CD14-positive monocyte (primary cell): Measurements from ENCODE around the gene GFM1. TPM values are rescaled to one million over a fixed set of nuclear protein-coding genes. Genes with fewer than 3 reads are reported as not detected.

Source experiments
- DNase-seq, 3 donors: peaks; one replicate each; pipeline ENCODE4 v3.0.0-alpha.2; 2011 to 2022
- H2AFZ ChIP-seq: 2 replicates; pipeline ENCODE4 v1.6.0; 2012; ENCODE audit warnings: mild to moderate bottlenecking, low read depth, low read length, inconsistent platforms; ENCODE audit not compliant: insufficient read depth, poor library complexity, severe bottlenecking
- H3K27ac ChIP-seq, 2 donors: 1 replicate in 1 of 2; 2 replicates in 1 of 2; pipeline ENCODE4 v1.5.1; 2012 to 2013; ENCODE audit warnings: low read length in 2 of 2, control low read depth in 1 of 2, inconsistent platforms in 1 of 2, low read depth in 1 of 2, mild to moderate bottlenecking in 1 of 2
- H3K27me3 ChIP-seq, 2 donors: one replicate each; pipeline versions ENCODE4 v1.6.0 to v1.6.1; 2011 to 2013; ENCODE audit warnings: low read length in 2 of 2; ENCODE audit not compliant: control insufficient read depth in 2 of 2, insufficient read depth in 2 of 2
- H3K36me3 ChIP-seq, 2 donors: replicated peaks in 1 of 2; 1 replicate in 1 of 2; 2 replicates in 1 of 2; pipeline versions ENCODE4 v1.5.1 to v1.6.1; 2012 to 2013; ENCODE audit warnings: low read length in 2 of 2, control low read depth in 1 of 2, inconsistent platforms in 1 of 2, mild to moderate bottlenecking in 1 of 2; ENCODE audit not compliant: insufficient read depth in 2 of 2, control insufficient read depth in 1 of 2
- H3K4me1 ChIP-seq, 2 donors: 1 replicate in 1 of 2; 2 replicates in 1 of 2; pipeline versions ENCODE4 v1.5.1 to v1.6.1; 2012 to 2013; ENCODE audit warnings: low read length in 2 of 2, control low read depth in 1 of 2, inconsistent platforms in 1 of 2, mild to moderate bottlenecking in 1 of 2, moderate library complexity in 1 of 2; ENCODE audit not compliant: insufficient read depth in 2 of 2, control insufficient read depth in 1 of 2
- H3K4me2 ChIP-seq: replicated peaks from 2 replicates; pipeline ENCODE3; 2012; ENCODE audit warnings: low read length, moderate library complexity, mild to moderate bottlenecking; ENCODE audit not compliant: poor library complexity, severe bottlenecking; ENCODE audit errors: extremely low read depth
- H3K4me3 ChIP-seq, 3 experiments: fragments of 200-600 bp in 1 of 3; sonication (generic) in 1 of 3; replicated peaks in 1 of 3; 1 replicate in 2 of 3; 2 replicates in 1 of 3; pipeline ENCODE4 v1.5.1; 2011 to 2013; ENCODE audit warnings: low read length in 3 of 3, mild to moderate bottlenecking in 3 of 3, control low read depth in 2 of 3, low read depth in 2 of 3, inconsistent platforms in 1 of 3, moderate library complexity in 1 of 3
- H3K79me2 ChIP-seq: 2 replicates; pipeline ENCODE4 v1.6.0; 2012; ENCODE audit warnings: mild to moderate bottlenecking, control low read depth, inconsistent platforms, low read length, moderate library complexity; ENCODE audit not compliant: insufficient read depth
- H3K9ac ChIP-seq: 2 replicates; pipeline ENCODE4 v1.6.0; 2017; ENCODE audit warnings: low read length, mild to moderate bottlenecking; ENCODE audit not compliant: insufficient read depth, poor library complexity, severe bottlenecking
- H3K9me3 ChIP-seq, 2 donors: replicated peaks in 1 of 2; 1 replicate in 1 of 2; 2 replicates in 1 of 2; pipeline versions ENCODE4 v1.5.1 to v1.6.1; 2012 to 2013; ENCODE audit warnings: low read length in 2 of 2, control low read depth in 1 of 2; ENCODE audit not compliant: control insufficient read depth in 1 of 2, insufficient read depth in 1 of 2
- H4K20me1 ChIP-seq: 2 replicates; pipeline ENCODE4 v1.6.0; 2012; ENCODE audit warnings: mild to moderate bottlenecking, low read length, control low read depth, moderate library complexity; ENCODE audit not compliant: insufficient read depth
- H3K27ac Mint-ChIP-seq, 7 donors: one replicate each; pipeline ENCODE4 v1.8.0; 2020; ENCODE audit warnings: mild to moderate bottlenecking in 7 of 7, mixed read lengths in 7 of 7, moderate library complexity in 6 of 7, inconsistent platforms in 2 of 7
- H3K27me3 Mint-ChIP-seq, 3 donors: one replicate each; pipeline ENCODE4 v1.8.0; 2021 to 2022; ENCODE audit warnings: low read depth in 3 of 3, mild to moderate bottlenecking in 3 of 3, mixed read lengths in 3 of 3, moderate library complexity in 3 of 3, inconsistent platforms in 1 of 3
- H3K36me3 Mint-ChIP-seq, 2 donors: one replicate each; pipeline ENCODE4 v1.8.0; 2020; ENCODE audit warnings: mixed read lengths in 2 of 2, inconsistent platforms in 1 of 2, mild to moderate bottlenecking in 1 of 2
- H3K4me1 Mint-ChIP-seq: one replicate; pipeline ENCODE4 v1.8.0; 2020; ENCODE audit warnings: mild to moderate bottlenecking, mixed read lengths
- H3K4me3 Mint-ChIP-seq, 2 donors: one replicate each; pipeline ENCODE4 v1.8.0; 2020; ENCODE audit warnings: mild to moderate bottlenecking in 2 of 2, mixed read lengths in 2 of 2, moderate library complexity in 1 of 2
- H3K9me3 Mint-ChIP-seq, 7 donors: one replicate each; pipeline ENCODE4 v1.8.0; 2020 to 2022; ENCODE audit warnings: mixed read lengths in 7 of 7, mild to moderate bottlenecking in 6 of 7, moderate library complexity in 6 of 7, inconsistent platforms in 2 of 7
- CTCF ChIP-seq: fragments of 200-600 bp; IDR thresholded peaks from one replicate; pipeline ENCODE4 v1.8.0; 2022; ENCODE audit warnings: antibody characterized with exemption, mild to moderate bottlenecking
- WGBS: methylation state at CpG from one replicate; pipeline ENCODE4 v1.1.5; 2013; ENCODE audit warnings: missing lambda C conversion rate; ENCODE audit not compliant: insufficient coverage; 5-methylcytosine and 5-hydroxymethylcytosine counted together
- intact Hi-C, 2 donors: fragments of 100-400 bp; cut with micrococcal nuclease; formaldehyde crosslinking; loops; one replicate each; pipeline versions ENCODE4 v1.15.0 to v1.15.1; 2023
- polyA plus RNA-seq, 3 donors: library from polyadenylated mRNA; depleted of rRNA in 1 of 3; unstranded in 2 of 3; stranded (reverse) in 1 of 3; fragments of 300-500 nt in 2 of 3; fragments of >200 nt in 1 of 3; fragmentation: Illumina TruSeq in 2 of 3; gene quantifications; 1 replicate in 2 of 3; 2 replicates in 1 of 3; pipeline ENCODE4 v1.2.3, GENCODE V29; 2012 to 2021

Gene GFM1
- polyA plus RNA-seq, 3 donors: 11.2 to 21.3 (median 18.5) TPM

- H3K36me3 Mint-ChIP-seq: peaks cover 45 to 71% of the 10 kb centered on the region in 2 donors
- no CpG with 5 or more reads among the region's 1 CpG for WGBS
These were observed 68.1 kb downstream of the GFM1 start for GRCh38 chr3:158712443-158712842.

GRCh38 chr3:158713094-158713499 is 68.8 kb downstream of the GFM1 start:
- peak overlapping the region in 4 of 7 donors; percentile 12 to 77 (median 64) for H3K27ac Mint-ChIP-seq
- no peaks in the 10 kb centered on the region for H3K9me3 ChIP-seq
- no peak for TF ChIP-seq CTCF
- WGBS: 66% methylated on average over 9 of the region's 9 CpGs
- H3K79me2 ChIP-seq: no peaks in the 10 kb centered on the region
- H3K9me3 Mint-ChIP-seq: peaks cover 0 to 2% (median 0%) of the 10 kb centered on the region in 7 donors
- peak overlapping the region in 1 of 2 donors; percentile 33 for H3K27ac ChIP-seq
- H2AFZ ChIP-seq: no peak overlapping the region
- intact Hi-C loops: no loop called here
- DNase-seq: peak in 2 of 3 donors; percentile 11 to 33
- H3K4me1 ChIP-seq: peaks cover 0 to 17% of the 10 kb centered on the region in 2 donors
- no peak overlapping the region for H3K4me3 Mint-ChIP-seq
- H4K20me1 ChIP-seq: no peaks in the 10 kb centered on the region
- no peak overlapping the region for H3K9ac ChIP-seq
- H3K27me3 Mint-ChIP-seq: peaks cover 0 to 6% (median 1%) of the 10 kb centered on the region in 3 donors
- H3K36me3 ChIP-seq: peaks cover 14 to 49% of the 10 kb centered on the region in 2 donors
- no peak overlapping the region for H3K4me3 ChIP-seq
- no peaks in the 10 kb centered on the region for H3K27me3 ChIP-seq
- H3K36me3 Mint-ChIP-seq: peaks cover 40 to 66% of the 10 kb centered on the region in 2 donors
- H3K4me1 Mint-ChIP-seq: peaks cover 17% of the 10 kb centered on the region
- H3K4me2 ChIP-seq: no peak overlapping the region

More at GRCh38 chr3:158712443-158712842, 68.1 kb downstream of the GFM1 start:
- H3K36me3 ChIP-seq: peaks cover 20 to 55% of the 10 kb centered on the region in 2 donors
- no peak for TF ChIP-seq CTCF
- H3K27me3 ChIP-seq: no peaks in the 10 kb centered on the region
- H3K27ac ChIP-seq: no peak overlapping the region
- no peak for DNase-seq
- H3K9me3 ChIP-seq: no peaks in the 10 kb centered on the region
- H3K27ac Mint-ChIP-seq: no peak overlapping the region
- H3K4me2 ChIP-seq: no peak overlapping the region
- peaks cover 0 to 17% of the 10 kb centered on the region in 2 donors for H3K4me1 ChIP-seq
- intact Hi-C loops: no loop called here
- H3K27me3 Mint-ChIP-seq: peaks cover 0 to 5% (median 0%) of the 10 kb centered on the region in 3 donors
- no peaks in the 10 kb centered on the region for H4K20me1 ChIP-seq
- peaks cover 17% of the 10 kb centered on the region for H3K4me1 Mint-ChIP-seq
- H3K9ac ChIP-seq: no peak overlapping the region
- H3K79me2 ChIP-seq: no peaks in the 10 kb centered on the region
- no peak overlapping the region for H3K4me3 ChIP-seq
- H2AFZ ChIP-seq: no peak overlapping the region
- H3K9me3 Mint-ChIP-seq: peaks cover 0 to under 1% (median 0%) of the 10 kb centered on the region in 7 donors
- H3K4me3 Mint-ChIP-seq: no peak overlapping the region
